Islet of Langerhans (tissue), 1 donor: ENCODE measurements around the gene ATP9B.

Experiments
- FAIRE-seq: peaks from one replicate; lab custom pipeline; 2011; peaks lifted over from hg19 to GRCh38; lab: Jason Lieb, UNC

Gene ATP9B

GRCh38 chr18:79413025-79413424 is 343.8 kb downstream of the ATP9B start:
- FAIRE-seq = no peak

DNA sequence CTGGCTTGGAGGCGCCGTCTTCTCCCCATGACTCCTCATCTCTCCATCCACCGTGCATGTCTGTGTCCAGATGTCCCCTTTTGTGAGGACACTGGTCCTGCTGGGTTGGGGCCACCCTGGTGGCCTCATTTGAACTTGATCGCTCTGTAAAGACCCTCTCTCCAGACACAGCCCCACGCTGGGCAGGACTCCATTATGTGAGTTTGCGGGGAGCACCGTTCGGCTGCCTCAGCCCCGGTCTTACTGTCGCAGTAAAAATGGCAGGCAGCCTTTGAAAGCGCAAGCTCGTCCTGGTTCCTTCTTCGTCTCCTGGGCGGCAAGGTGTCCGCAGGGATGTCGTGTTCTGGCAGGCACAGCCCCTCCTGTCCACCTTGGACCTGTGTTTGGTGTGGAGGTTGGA is 344.2 kb downstream of the ATP9B start:
- FAIRE-seq = no peak

DNA sequence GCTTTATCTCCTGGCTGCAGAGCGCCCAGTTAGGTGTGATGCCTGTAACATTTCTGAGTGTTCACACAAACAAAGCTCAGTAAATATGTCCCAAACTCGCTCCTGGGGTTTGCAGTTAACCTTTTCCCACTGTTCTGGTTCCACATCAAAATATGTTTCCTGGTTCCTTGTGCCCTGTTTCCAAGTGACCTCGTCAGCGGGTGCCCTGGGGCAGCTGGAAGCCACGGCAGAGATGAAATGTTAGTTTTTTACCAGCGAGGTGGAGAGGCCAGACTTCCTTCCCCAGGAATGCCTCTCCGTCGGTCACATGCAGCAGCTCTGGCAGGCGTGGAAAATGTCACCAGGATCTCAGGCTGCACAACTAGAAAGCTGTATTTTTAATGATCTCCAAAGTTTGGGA is 344.7 kb downstream of the ATP9B start:
- no peak for FAIRE-seq

DNA sequence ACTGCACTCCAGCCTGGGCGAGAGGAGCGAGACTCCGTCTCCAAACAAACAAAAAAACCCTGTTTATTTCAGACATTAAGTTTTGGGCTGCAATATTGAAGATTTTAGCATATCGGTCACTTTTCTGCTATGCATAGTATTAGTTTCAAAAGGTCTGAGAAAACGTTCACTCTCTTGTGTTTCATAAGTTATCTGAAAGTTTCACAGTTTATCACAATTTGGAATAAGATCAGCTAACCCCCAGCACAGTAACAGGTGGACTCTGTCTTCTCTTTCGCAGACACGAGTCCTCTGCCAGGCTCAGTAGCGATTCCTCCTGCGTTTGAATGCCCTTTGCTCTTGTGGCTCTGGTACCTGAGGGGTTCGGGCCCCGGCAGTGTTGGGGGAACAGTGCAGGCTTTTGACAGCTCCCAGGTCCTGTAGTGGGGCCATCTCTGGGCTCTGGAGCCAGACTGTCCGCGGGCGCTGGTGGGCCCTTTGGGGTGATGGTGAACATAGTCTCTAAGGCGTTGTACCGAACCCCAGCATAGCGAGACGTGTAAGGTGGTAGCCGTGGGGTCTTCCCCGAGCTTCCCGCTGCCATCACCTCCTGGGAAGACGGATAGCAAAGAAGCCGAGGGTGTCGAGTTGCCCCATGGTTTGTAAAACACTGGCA is 347.0 kb downstream of the ATP9B start:
- no peak for FAIRE-seq

- no peak for FAIRE-seq
Measured at GRCh38 chr18:79416677-79417052, 347.5 kb downstream of the ATP9B start.

DNA sequence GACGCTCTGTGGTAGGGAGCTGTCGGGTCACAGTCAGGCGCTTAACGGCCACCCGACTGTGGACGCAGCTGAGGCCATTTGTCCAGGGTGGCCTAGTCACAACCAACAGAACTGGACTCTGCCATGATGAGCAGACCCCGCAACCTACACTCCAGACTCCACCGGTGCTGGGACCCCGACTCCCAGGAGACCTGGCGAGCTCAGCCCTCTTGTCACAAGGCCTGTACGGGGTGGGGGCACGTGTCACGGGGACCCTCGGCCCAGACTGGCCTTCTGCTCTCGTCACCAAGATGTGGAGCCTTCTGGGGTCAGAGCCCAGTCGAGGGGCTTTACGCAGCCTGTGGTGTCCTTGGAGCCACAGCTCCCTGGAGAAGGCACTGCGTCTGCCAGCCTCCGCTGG is 349.0 kb downstream of the ATP9B start:
- FAIRE-seq = no peak

GRCh38 chr18:79418642-79419041 is 349.4 kb downstream of the ATP9B start:
- FAIRE-seq = no peak

DNA sequence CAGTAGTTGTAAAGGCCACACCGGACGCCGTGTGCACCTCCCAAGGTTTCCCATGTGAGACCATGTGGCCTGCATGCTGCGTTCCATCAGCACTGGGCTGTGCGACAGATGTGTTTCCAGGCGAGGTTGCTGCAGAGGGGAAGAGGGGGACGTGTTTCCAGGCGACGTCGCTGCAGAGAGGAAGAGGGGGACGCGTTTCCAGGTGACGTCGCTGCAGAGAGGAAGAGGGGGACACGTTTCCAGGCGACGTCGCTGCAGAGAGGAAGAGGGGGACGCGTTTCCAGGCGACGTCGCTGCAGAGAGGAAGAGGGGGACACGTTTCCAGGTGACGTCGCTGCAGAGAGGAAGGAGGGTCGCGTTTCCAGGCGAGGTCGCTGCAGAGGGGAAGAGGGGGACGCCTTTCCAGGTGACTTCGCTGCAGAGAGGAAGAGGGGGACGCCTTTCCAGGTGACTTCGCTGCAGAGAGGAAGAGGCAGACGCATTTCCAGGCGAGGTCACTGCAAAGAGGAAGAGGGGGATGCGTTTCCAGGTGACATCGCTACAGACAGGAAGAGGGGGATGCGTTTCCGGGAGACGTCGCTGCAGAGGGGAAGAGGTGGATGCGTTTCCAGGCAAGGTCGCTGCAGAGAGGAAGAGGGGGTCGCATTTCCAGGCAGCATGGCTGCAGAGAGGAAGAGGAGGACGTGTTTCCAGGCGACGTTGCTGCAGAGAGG is 351.0 kb downstream of the ATP9B start:
- no peak for FAIRE-seq

- no peak for FAIRE-seq
Measured at GRCh38 chr18:79421275-79421857, 352.2 kb downstream of the ATP9B start.

GRCh38 chr18:79422022-79422782 is 353.0 kb downstream of the ATP9B start:
- no peak for FAIRE-seq

DNA sequence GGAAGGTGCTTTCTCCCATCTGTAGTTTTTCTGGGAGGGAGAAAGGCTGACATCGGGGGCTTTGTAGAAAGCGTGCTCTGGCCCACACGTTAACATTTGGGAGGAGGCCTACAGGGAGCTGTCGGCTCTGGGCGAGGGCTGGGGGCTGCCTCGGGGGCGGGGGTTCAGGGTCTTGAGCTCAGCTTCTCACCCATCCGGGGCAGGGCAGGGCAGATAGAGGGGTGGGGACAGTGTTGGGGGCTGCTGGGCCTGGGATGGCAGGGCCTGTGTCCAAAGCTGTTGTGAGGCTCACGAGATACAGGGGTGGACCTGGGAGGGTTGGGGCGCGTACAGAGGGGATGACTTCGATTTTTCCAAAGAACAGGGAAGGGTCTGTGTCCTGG is 353.6 kb downstream of the ATP9B start:
- no peak for FAIRE-seq

- FAIRE-seq = no peak
Measured at GRCh38 chr18:79423211-79424007, 354.2 kb downstream of the ATP9B start.

DNA sequence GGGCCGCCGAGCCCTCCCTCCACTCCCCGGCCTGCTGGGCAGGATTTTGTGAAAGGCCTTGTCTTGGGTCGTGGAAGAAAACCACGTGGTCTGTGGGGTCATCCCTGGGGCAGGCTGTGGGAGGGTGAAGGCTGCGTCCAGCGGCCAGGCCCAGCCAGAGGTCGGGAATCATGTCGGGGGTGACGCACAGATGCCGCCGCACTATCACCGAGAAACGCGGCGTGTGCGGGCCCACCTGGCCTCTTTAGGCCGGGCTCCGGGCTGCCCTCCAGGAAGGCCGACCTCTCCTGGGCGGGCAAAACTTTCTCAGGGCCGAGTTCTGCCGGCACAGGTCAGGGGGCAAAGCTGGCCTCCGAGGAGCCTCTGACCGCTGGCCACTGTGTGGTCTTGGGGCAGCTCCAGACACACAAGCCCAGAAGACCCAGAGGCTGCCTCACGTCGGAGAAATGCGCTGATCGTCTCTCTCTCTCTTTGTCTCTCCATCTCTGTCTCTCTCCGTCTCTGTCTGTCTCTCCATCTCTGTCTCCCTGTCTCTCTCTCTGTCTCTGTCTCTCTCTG is 354.9 kb downstream of the ATP9B start:
- FAIRE-seq = no peak

DNA sequence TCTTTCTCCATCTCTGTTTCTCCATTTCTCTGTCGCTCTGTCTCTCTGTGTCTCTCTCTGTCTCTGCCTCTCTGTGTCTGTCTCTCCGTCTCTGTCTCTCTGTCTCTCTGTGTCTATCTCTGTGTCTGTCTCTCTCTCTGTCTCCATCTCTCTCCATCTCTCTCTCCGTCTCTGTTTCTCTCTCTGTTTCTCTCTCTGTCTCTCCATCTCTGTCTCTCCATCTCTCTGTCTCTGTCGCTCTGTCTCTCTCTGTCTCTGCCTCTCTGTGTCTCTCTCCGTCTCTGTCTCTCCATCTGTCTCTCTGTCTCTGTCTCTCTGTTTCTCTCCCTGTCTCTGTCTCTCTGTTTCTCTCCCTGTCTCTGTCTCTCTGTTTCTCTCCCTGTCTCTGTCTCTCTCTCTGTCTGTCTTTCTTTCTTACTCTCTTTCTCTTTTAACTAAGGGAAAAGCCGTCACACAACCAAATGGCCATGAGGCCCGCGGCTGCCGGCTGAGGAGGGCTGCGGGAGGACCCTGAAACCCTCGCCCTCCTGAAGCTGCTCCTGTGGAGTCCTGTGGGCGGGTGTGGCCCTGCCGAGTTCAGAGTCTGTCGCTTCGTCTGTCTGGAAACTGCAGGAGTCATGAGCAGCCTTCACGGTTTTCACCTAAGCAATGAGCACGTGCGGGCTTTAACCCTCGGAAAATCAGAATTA is 355.8 kb downstream of the ATP9B start:
- FAIRE-seq = no peak

GRCh38 chr18:79425569-79425886 is 356.3 kb downstream of the ATP9B start:
- no peak for FAIRE-seq

GRCh38 chr18:79426376-79427300 is 357.4 kb downstream of the ATP9B start:
- no peak for FAIRE-seq

DNA sequence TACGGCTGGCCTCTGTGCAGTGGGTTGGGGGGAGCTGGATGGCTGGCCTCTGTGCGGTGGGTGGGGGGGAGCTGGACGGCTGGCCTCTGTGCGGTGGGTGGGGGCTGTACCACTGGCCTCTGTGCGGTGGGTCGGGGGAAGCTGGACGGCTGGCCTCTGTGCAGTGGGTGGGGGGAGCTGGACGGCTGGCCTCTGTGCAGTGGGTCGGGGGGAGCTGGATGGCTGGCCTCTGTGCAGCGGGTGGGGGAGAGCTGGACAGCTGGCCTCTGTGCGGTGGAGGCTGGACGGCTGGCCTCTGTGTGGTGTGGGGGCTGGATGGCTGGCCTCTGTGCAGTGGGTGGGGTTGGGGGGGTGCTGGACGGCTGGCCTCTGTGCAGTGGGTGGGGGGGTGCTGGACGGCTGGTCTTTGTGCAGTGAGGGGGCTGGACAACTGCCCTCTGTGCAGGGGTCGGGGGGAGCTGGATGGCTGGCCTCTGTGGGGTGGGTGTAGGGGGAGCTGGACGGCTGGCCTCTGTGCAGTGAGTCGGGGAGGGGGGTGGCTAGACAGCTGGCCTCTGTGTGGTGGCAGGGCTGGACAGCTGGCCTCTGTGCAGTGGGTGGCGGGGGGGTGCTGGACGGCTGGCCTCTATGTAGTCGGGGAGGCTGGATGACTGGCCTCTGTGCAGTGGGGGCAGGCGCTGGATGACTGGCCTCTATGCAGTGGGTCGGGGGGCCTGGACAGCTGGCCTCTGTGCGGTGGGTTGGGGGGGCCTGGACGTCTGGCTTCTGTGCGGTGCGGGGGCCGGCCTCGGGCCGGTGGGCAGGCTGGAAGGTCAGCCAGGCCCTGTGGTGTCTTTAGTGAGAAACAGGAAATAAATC is 358.4 kb downstream of the ATP9B start:
- no peak for FAIRE-seq
